H9 (cell line): ENCODE measurements around the gene C9. TPM values are rescaled to one million over a fixed set of nuclear protein-coding genes. Genes with fewer than 3 reads are reported as not detected.
A peak's percentile ranks its signal among the peaks of the same experiment; 100 is the strongest.

Experiments
- DNase-seq: peaks from one replicate; pipeline ENCODE4 v3.0.0-alpha.2; 2017
- H2AFZ ChIP-seq: one replicate; pipeline ENCODE4 v1.6.1; 2013; ENCODE audit warnings: mild to moderate bottlenecking, low read length, control low read depth, moderate library complexity
- H2AK5ac ChIP-seq: 2 replicates; pipeline ENCODE4 v1.6.1; 2013; ENCODE audit warnings: low read length, control low read depth, mixed read lengths; ENCODE audit not compliant: insufficient read length
- H2BK120ac ChIP-seq: one replicate; pipeline ENCODE4 v1.6.1; 2013; ENCODE audit warnings: low read depth, mild to moderate bottlenecking, low read length, control low read depth, inconsistent platforms; ENCODE audit not compliant: poor library complexity, severe bottlenecking
- H2BK12ac ChIP-seq: 2 replicates; pipeline ENCODE4 v1.6.1; 2013; ENCODE audit warnings: low read length, control low read depth, mixed read lengths, low read depth; ENCODE audit not compliant: insufficient read length
- H2BK15ac ChIP-seq: 2 replicates; pipeline ENCODE4 v1.6.1; 2013; ENCODE audit warnings: low read depth, low read length, control low read depth
- H2BK20ac ChIP-seq: one replicate; pipeline ENCODE4 v1.6.1; 2013; ENCODE audit warnings: low read depth, mild to moderate bottlenecking, low read length, control low read depth, inconsistent platforms; ENCODE audit not compliant: poor library complexity, severe bottlenecking
- H2BK5ac ChIP-seq: 2 replicates; pipeline ENCODE4 v1.6.1; 2013; ENCODE audit warnings: low read length, control low read depth, mixed read lengths; ENCODE audit not compliant: insufficient read length
- H3K14ac ChIP-seq: 2 replicates; pipeline ENCODE4 v1.6.1; 2013; ENCODE audit warnings: low read length, control low read depth; ENCODE audit not compliant: insufficient read depth
- H3K18ac ChIP-seq: 2 replicates; pipeline ENCODE4 v1.6.1; 2013; ENCODE audit warnings: low read depth, mild to moderate bottlenecking, mixed read lengths, low read length, control low read depth; ENCODE audit not compliant: insufficient read length
- H3K23ac ChIP-seq: 2 replicates; pipeline ENCODE4 v1.6.1; 2013; ENCODE audit warnings: low read length, control low read depth, mixed read lengths, low read depth; ENCODE audit not compliant: insufficient read length
- H3K23me2 ChIP-seq: 2 replicates; pipeline ENCODE4 v1.6.1; 2013; ENCODE audit warnings: low read depth, mild to moderate bottlenecking, mixed read lengths, low read length, control low read depth; ENCODE audit not compliant: insufficient read length, poor library complexity, severe bottlenecking
- H3K27ac ChIP-seq: 2 replicates; pipeline ENCODE4 v1.5.1; 2013; ENCODE audit warnings: low read length, control low read depth, mixed read lengths, low read depth; ENCODE audit not compliant: insufficient read length
- H3K27me3 ChIP-seq: 2 replicates; pipeline ENCODE4 v1.6.1; 2013; ENCODE audit warnings: low read length, control low read depth, inconsistent platforms; ENCODE audit not compliant: insufficient read depth
- H3K4ac ChIP-seq: 2 replicates; pipeline ENCODE4 v1.6.1; 2013; ENCODE audit warnings: low read depth, mild to moderate bottlenecking, control low read depth, inconsistent platforms, low read length, moderate library complexity
- H3K4me1 ChIP-seq: 2 replicates; pipeline ENCODE4 v1.6.1; 2013; ENCODE audit warnings: low read length, control low read depth, inconsistent platforms; ENCODE audit not compliant: insufficient read depth
- H3K4me2 ChIP-seq: 2 replicates; pipeline ENCODE4 v1.6.1; 2013; ENCODE audit warnings: low read length, control low read depth, mixed read lengths; ENCODE audit not compliant: insufficient read length, insufficient read depth
- H3K56ac ChIP-seq: 2 replicates; pipeline ENCODE4 v1.6.1; 2013; ENCODE audit warnings: low read depth, mild to moderate bottlenecking, mixed read lengths, low read length, control low read depth; ENCODE audit not compliant: insufficient read length
- H3K79me1 ChIP-seq: 2 replicates; pipeline ENCODE4 v1.6.1; 2013; ENCODE audit warnings: low read depth, mild to moderate bottlenecking, moderate library complexity, low read length, control low read depth, inconsistent platforms; ENCODE audit not compliant: insufficient read depth, poor library complexity, severe bottlenecking
- H3K79me2 ChIP-seq: 2 replicates; pipeline ENCODE4 v1.6.1; 2013; ENCODE audit warnings: low read length, control low read depth, inconsistent platforms; ENCODE audit not compliant: insufficient read depth
- H3K9ac ChIP-seq: 2 replicates; pipeline ENCODE4 v1.6.1; 2013; ENCODE audit warnings: low read length, control low read depth, mixed read lengths; ENCODE audit not compliant: insufficient read length; ENCODE audit errors: extremely low read depth
- H3K9me3 ChIP-seq: one replicate; pipeline ENCODE4 v1.6.1; 2013; ENCODE audit warnings: low read depth, low read length, inconsistent platforms; ENCODE audit not compliant: control insufficient read depth
- H3T11ph ChIP-seq: one replicate; pipeline ENCODE4 v1.6.1; 2013; ENCODE audit warnings: mild to moderate bottlenecking, low read length, control low read depth, inconsistent platforms
- H4K20me1 ChIP-seq: one replicate; pipeline ENCODE4 v1.6.1; 2013; ENCODE audit not compliant: control insufficient read depth, insufficient read length, insufficient read depth
- H4K5ac ChIP-seq: 2 replicates; pipeline ENCODE4 v1.6.1; 2013; ENCODE audit warnings: low read depth, mild to moderate bottlenecking, mixed read lengths, low read length, control low read depth; ENCODE audit not compliant: insufficient read length
- H4K8ac ChIP-seq: replicated peaks from 2 replicates; pipeline ENCODE4 v1.6.1; 2013; ENCODE audit warnings: low read length, control low read depth, mixed read lengths, low read depth; ENCODE audit not compliant: insufficient read length
- H4K91ac ChIP-seq: 2 replicates; pipeline ENCODE4 v1.6.1; 2013; ENCODE audit warnings: low read depth, mild to moderate bottlenecking, moderate library complexity, mixed read lengths, low read length, control low read depth; ENCODE audit not compliant: insufficient read length
- H3K27ac Mint-ChIP-seq, 3 experiments: 2 replicates in 2 of 3; 3 replicates in 1 of 3; pipeline ENCODE4 v1.8.0; 2020 to 2021; ENCODE audit warnings: mixed read lengths in 3 of 3, mild to moderate bottlenecking in 1 of 3, moderate library complexity in 1 of 3
- H3K27me3 Mint-ChIP-seq: 2 replicates; pipeline ENCODE4 v1.8.0; 2021; ENCODE audit warnings: low read depth, mild to moderate bottlenecking, moderate library complexity, mixed read lengths
- H3K36me3 Mint-ChIP-seq, 3 experiments: 2 replicates in 2 of 3; 3 replicates in 1 of 3; pipeline ENCODE4 v1.8.0; 2020 to 2021; ENCODE audit warnings: low read depth in 3 of 3, mixed read lengths in 3 of 3; ENCODE audit not compliant: insufficient read depth in 1 of 3
- H3K4me1 Mint-ChIP-seq, 2 experiments: 2 replicates each; pipeline ENCODE4 v1.8.0; 2020; ENCODE audit warnings: mixed read lengths in 2 of 2
- H3K4me3 Mint-ChIP-seq, 2 experiments: 2 replicates in 1 of 2; 3 replicates in 1 of 2; pipeline ENCODE4 v1.8.0; 2020 to 2021; ENCODE audit warnings: mild to moderate bottlenecking in 2 of 2, mixed read lengths in 2 of 2, moderate library complexity in 1 of 2
- H3K9me3 Mint-ChIP-seq, 2 experiments: 2 replicates in 1 of 2; 3 replicates in 1 of 2; pipeline ENCODE4 v1.8.0; 2020; ENCODE audit warnings: mild to moderate bottlenecking in 2 of 2, mixed read lengths in 2 of 2, moderate library complexity in 1 of 2
- CTCF ChIP-seq: fragments of 200-600 bp; sonication (generic); conservative IDR thresholded peaks from 3 replicates; pipeline ENCODE4 v1.8.0; 2021; ENCODE audit warnings: antibody characterized with exemption, mild to moderate bottlenecking
- WGBS: extraction: QIAGEN DNeasy Blood & Tissue Kit; methylation state at CpG from one replicate; pipeline ENCODE4 v1.1.7; 2013; ENCODE audit warnings: missing lambda C conversion rate, low lambda C conversion rate, mixed read lengths; ENCODE audit not compliant: insufficient read length; ENCODE audit errors: extremely low coverage; 5-methylcytosine and 5-hydroxymethylcytosine counted together
- total RNA-seq: library from RNA; stranded (reverse); gene quantifications from 2 replicates; pipeline ENCODE4 v1.2.1, GENCODE V29; 2021

C9 gene
- total RNA-seq, 1 experiment from 2014 or later: not detected

GRCh38 chr5:39314591-39314990, 49.7 kb downstream of the C9 start:
- Histone ChIP-seq H2BK15ac (no peak overlapping the region), H2BK120ac (no peak overlapping the region), H3K9me3 (no peaks in the 10 kb centered on the region), H3T11ph (no peak overlapping the region), H3K9ac (no peak overlapping the region), H2BK12ac (no peak overlapping the region), H3K18ac (no peak overlapping the region), H3K56ac (no peak overlapping the region), H2BK20ac (no peak overlapping the region), H2BK5ac (no peak overlapping the region), H3K14ac (no peak overlapping the region), H4K5ac (no peak overlapping the region), H3K79me2 (no peaks in the 10 kb centered on the region), H4K20me1 (no peaks in the 10 kb centered on the region), H3K23ac (no peak overlapping the region), H4K91ac (no peak overlapping the region), H3K23me2 (no peaks in the 10 kb centered on the region), H3K4me1 (no peaks in the 10 kb centered on the region), H3K27ac (no peak overlapping the region), H2AK5ac (no peak overlapping the region), H2AFZ (no peak overlapping the region), H4K8ac (no peak overlapping the region), H3K27me3 (no peaks in the 10 kb centered on the region), H3K4ac (no peak overlapping the region), H3K79me1 (no peaks in the 10 kb centered on the region), H3K4me2 (no peak overlapping the region)
- Mint-ChIP-seq H3K9me3 (peaks cover 0 to 3% of the 10 kb centered on the region in 2 experiments; a peak in 2 of 5 replicates), H3K27me3 (no peaks in the 10 kb centered on the region; the same call in 1 of the 2 replicates), H3K36me3 (no peaks in the 10 kb centered on the region; a peak in 1 of 7 replicates), H3K4me3 (no peak overlapping the region), H3K4me1 (no peaks in the 10 kb centered on the region), H3K27ac (no peak overlapping the region)
- DNase-seq: no peak
- WGBS: no CpG with 5 or more reads among the region's 1 CpG
- 0 out of 3 replicates have a peak, but pooled peaks have one; percentile 21 for TF ChIP-seq CTCF
